GM21529 (cell line): ENCODE measurements around the gene RBM19.

Experiments used
- ATAC-seq: cut with Tn5 transposase; IDR thresholded peaks from one replicate; pipeline ENCODE4 v1.9.1; 2021; ENCODE audit not compliant: unreplicated experiment

RBM19 gene

GRCh38 chr12:113932381-113933196 lies 33.5 kb downstream of the RBM19 start:
- no peak for ATAC-seq

GRCh38 chr12:113931517-113931916 lies 34.6 kb downstream of the RBM19 start:
- no peak for ATAC-seq

- ATAC-seq, result no peak
These were observed 35.9 kb downstream of the RBM19 start for GRCh38 chr12:113930249-113930648.

GRCh38 chr12:113929312-113929989 lies 36.7 kb downstream of the RBM19 start:
- no peak for ATAC-seq

- ATAC-seq, result no peak
These were observed 39.3 kb downstream of the RBM19 start for GRCh38 chr12:113926788-113927187.

GRCh38 chr12:113924341-113924740 lies 41.8 kb downstream of the RBM19 start:
- ATAC-seq, result no peak

GRCh38 chr12:113923251-113923650 lies 42.9 kb downstream of the RBM19 start:
- ATAC-seq, result no peak

GRCh38 chr12:113921430-113921829 lies 44.7 kb downstream of the RBM19 start:
- no peak for ATAC-seq

GRCh38 chr12:113919791-113920190 lies 46.3 kb downstream of the RBM19 start:
- no peak for ATAC-seq

- no peak for ATAC-seq
These were observed 47.8 kb downstream of the RBM19 start for GRCh38 chr12:113918306-113918705.

- no peak for ATAC-seq
These were observed 48.7 kb downstream of the RBM19 start for GRCh38 chr12:113917393-113917792.

- no peak for ATAC-seq
These were observed 51.3 kb downstream of the RBM19 start for GRCh38 chr12:113914806-113915205.

- no peak for ATAC-seq
These were observed 51.9 kb downstream of the RBM19 start for GRCh38 chr12:113914176-113914575.

- ATAC-seq, result no peak
These were observed 53.3 kb downstream of the RBM19 start for GRCh38 chr12:113912760-113913329.

- no peak for ATAC-seq
These were observed 54.0 kb downstream of the RBM19 start for GRCh38 chr12:113911971-113912759.

GRCh38 chr12:113910751-113911272 lies 55.3 kb downstream of the RBM19 start:
- no peak for ATAC-seq

GRCh38 chr12:113909776-113910420 lies 56.2 kb downstream of the RBM19 start:
- no peak for ATAC-seq

- ATAC-seq, result no peak
These were observed 57.5 kb downstream of the RBM19 start for GRCh38 chr12:113908584-113909100.

- ATAC-seq, result no peak
These were observed 58.5 kb downstream of the RBM19 start for GRCh38 chr12:113907446-113908180.
